ENCODE results near the gene GARNL3.

DNA sequence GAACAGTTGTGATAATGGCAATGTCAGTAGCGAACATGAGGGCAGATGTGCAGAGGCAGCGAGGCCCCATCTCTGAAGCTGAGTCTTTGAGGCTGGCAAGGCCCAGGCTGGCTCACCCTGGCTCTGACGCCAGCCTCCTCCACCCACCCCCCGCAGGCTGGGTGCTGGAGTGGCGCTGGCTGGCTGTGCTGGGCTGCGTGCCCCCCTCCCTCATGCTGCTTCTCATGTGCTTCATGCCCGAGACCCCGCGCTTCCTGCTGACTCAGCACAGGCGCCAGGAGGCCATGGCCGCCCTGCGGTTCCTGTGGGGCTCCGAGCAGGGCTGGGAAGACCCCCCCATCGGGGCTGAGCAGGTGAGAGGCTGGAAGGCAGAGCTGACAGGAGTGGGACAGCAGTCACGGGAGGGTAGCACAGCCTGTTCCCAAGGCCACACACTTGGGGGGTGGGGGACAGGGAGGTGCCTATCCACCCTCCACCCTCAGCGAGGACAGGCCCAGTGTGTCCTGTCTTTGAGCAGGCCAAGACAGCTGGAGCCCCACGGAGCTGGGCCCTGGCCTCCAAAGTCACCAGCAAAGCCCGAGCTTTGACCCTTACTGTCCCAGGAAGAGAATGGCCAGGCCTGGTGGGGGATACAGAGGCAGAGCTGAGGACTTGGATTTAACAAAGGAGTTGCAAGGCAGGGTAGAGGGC, 138.0 kb downstream of the GARNL3 start:
- TF ChIP-seq, protein P1, sequence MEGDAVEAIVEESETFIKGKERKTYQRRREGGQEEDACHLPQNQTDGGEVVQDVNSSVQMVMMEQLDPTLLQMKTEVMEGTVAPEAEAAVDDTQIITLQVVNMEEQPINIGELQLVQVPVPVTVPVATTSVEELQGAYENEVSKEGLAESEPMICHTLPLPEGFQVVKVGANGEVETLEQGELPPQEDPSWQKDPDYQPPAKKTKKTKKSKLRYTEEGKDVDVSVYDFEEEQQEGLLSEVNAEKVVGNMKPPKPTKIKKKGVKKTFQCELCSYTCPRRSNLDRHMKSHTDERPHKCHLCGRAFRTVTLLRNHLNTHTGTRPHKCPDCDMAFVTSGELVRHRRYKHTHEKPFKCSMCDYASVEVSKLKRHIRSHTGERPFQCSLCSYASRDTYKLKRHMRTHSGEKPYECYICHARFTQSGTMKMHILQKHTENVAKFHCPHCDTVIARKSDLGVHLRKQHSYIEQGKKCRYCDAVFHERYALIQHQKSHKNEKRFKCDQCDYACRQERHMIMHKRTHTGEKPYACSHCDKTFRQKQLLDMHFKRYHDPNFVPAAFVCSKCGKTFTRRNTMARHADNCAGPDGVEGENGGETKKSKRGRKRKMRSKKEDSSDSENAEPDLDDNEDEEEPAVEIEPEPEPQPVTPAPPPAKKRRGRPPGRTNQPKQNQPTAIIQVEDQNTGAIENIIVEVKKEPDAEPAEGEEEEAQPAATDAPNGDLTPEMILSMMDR (IDR thresholded peaks at IDR 0.05), result no peak
- TF ChIP-seq POLR2A (IDR thresholded peaks at IDR 0.05), result no peak
